ENCODE data around the gene RIN3.

GRCh38 chr14:92578511-92578910 is 64.9 kb downstream of the RIN3 start:
- TF ChIP-seq POLR2A (IDR thresholded peaks at IDR 0.05; ENCODE audit: extremely low read depth, insufficient read length) (no peak), MYC (IDR thresholded peaks at IDR 0.05; ENCODE audit: low read depth, low read length) (no peak)
- TF ChIP-seq, protein P1, sequence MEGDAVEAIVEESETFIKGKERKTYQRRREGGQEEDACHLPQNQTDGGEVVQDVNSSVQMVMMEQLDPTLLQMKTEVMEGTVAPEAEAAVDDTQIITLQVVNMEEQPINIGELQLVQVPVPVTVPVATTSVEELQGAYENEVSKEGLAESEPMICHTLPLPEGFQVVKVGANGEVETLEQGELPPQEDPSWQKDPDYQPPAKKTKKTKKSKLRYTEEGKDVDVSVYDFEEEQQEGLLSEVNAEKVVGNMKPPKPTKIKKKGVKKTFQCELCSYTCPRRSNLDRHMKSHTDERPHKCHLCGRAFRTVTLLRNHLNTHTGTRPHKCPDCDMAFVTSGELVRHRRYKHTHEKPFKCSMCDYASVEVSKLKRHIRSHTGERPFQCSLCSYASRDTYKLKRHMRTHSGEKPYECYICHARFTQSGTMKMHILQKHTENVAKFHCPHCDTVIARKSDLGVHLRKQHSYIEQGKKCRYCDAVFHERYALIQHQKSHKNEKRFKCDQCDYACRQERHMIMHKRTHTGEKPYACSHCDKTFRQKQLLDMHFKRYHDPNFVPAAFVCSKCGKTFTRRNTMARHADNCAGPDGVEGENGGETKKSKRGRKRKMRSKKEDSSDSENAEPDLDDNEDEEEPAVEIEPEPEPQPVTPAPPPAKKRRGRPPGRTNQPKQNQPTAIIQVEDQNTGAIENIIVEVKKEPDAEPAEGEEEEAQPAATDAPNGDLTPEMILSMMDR (IDR thresholded peaks at IDR 0.05; ENCODE audit: low read depth, low read length), result no peak
- TF ChIP-seq, protein P2, sequence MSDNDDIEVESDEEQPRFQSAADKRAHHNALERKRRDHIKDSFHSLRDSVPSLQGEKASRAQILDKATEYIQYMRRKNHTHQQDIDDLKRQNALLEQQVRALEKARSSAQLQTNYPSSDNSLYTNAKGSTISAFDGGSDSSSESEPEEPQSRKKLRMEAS (IDR thresholded peaks at IDR 0.05; ENCODE audit: low read depth, low read length), result no peak

Data from NB4 (cell line).